ENCODE results near the gene CAMKMT. TPM values are rescaled to one million over a fixed set of nuclear protein-coding genes. Genes with fewer than 3 reads are reported as not detected.

The CAMKMT gene
- total and polyA plus RNA-seq, 7 donors, result 6.1 to 15.6 (median 11.6) TPM

GRCh38 chr2:44671916-44672315 lies 310.2 kb downstream of the CAMKMT start:
- DNase-seq, result no peak
- WGBS, 2 donors, result 95 to 98% methylated on average over 5 of the region's 5 CpGs
- Histone ChIP-seq H3K4me3 (no peak overlapping the region), H3K27ac (no peak overlapping the region), H3K36me3 (no peaks in the 10 kb centered on the region), H3K27me3 (no peaks in the 10 kb centered on the region), H3K4me1 (no peaks in the 10 kb centered on the region), H3K9me3 (no peaks in the 10 kb centered on the region)
- TF ChIP-seq CTCF (IDR thresholded peaks at IDR 0.05) (no peak), EP300 (IDR thresholded peaks at IDR 0.05) (no peak), POLR2A (IDR thresholded peaks at IDR 0.05) (no peak), POLR2AphosphoS5 (IDR thresholded peaks at IDR 0.05) (no peak)
- intact Hi-C loops (cut with DNase I), result no loop called here

- no peaks in the 10 kb centered on the region for H3K4me1 ChIP-seq
- WGBS, 2 donors, result 93 to 94% methylated on average over 1 of the region's 1 CpG
- no peak overlapping the region for H3K4me3 ChIP-seq
- H3K27me3 ChIP-seq, result no peaks in the 10 kb centered on the region
- H3K27ac ChIP-seq, result no peak overlapping the region
- DNase-seq, result no peak
- H3K36me3 ChIP-seq, result no peaks in the 10 kb centered on the region
- H3K9me3 ChIP-seq, result no peaks in the 10 kb centered on the region
- TF ChIP-seq CTCF (IDR thresholded peaks at IDR 0.05), result no peak
- no peak for TF ChIP-seq POLR2AphosphoS5 (IDR thresholded peaks at IDR 0.05)
- no peak for TF ChIP-seq POLR2A (IDR thresholded peaks at IDR 0.05)
- TF ChIP-seq EP300 (IDR thresholded peaks at IDR 0.05), result no peak
- intact Hi-C loops (cut with DNase I), result no loop called here
These were observed 310.7 kb downstream of the CAMKMT start for GRCh38 chr2:44672431-44672830.

- H3K9me3 ChIP-seq, result no peaks in the 10 kb centered on the region
- H3K4me1 ChIP-seq, result no peaks in the 10 kb centered on the region
- DNase-seq, result no peak
- H3K36me3 ChIP-seq, result no peaks in the 10 kb centered on the region
- no peaks in the 10 kb centered on the region for H3K27me3 ChIP-seq
- no peak overlapping the region for H3K27ac ChIP-seq
- no peak for TF ChIP-seq POLR2A (IDR thresholded peaks at IDR 0.05)
- no peak for TF ChIP-seq CTCF (IDR thresholded peaks at IDR 0.05)
- no peak for TF ChIP-seq POLR2AphosphoS5 (IDR thresholded peaks at IDR 0.05)
- TF ChIP-seq EP300 (IDR thresholded peaks at IDR 0.05), result no peak
- intact Hi-C loops (cut with DNase I), result no loop called here
- H3K4me3 ChIP-seq, result no peak overlapping the region
- WGBS, 2 donors, result 51 to 73% methylated on average over 4 of the region's 4 CpGs
These were observed 312.9 kb downstream of the CAMKMT start for GRCh38 chr2:44674473-44675284.

GRCh38 chr2:44676379-44676778 lies 314.6 kb downstream of the CAMKMT start:
- no peaks in the 10 kb centered on the region for H3K9me3 ChIP-seq
- intact Hi-C loops (cut with DNase I), result no loop called here
- 94 to 99% methylated on average over 3 of the region's 3 CpGs for WGBS, 2 donors
- no peaks in the 10 kb centered on the region for H3K27me3 ChIP-seq
- TF ChIP-seq CTCF (IDR thresholded peaks at IDR 0.05), result no peak
- TF ChIP-seq EP300 (IDR thresholded peaks at IDR 0.05), result no peak
- TF ChIP-seq POLR2AphosphoS5 (IDR thresholded peaks at IDR 0.05), result no peak
- TF ChIP-seq POLR2A (IDR thresholded peaks at IDR 0.05), result no peak
- no peaks in the 10 kb centered on the region for H3K36me3 ChIP-seq
- H3K4me1 ChIP-seq, result peaks cover 0 to 8% (median 0%) of the 10 kb centered on the region in 4 donors
- H3K27ac ChIP-seq, result no peak overlapping the region
- H3K4me3 ChIP-seq, result no peak overlapping the region
- DNase-seq, result no peak
